ENCODE results near the gene HEATR9. TPM values are rescaled to one million over a fixed set of nuclear protein-coding genes. Genes with fewer than 3 reads are reported as not detected.

HEATR9 gene
- total and polyA plus RNA-seq, 2 of the 13 experiments (the other 11 are each of a cell fraction or from before 2014, with no cell fraction given), result not detected

GRCh38 chr17:35847633-35848373 is 20.9 kb downstream of the HEATR9 start:
- Histone ChIP-seq H3K27ac (ENCODE audit: extremely low read length, insufficient read depth, low read length) (peak overlapping the region; percentile 36), H3K9me3 (ENCODE audit: low read length) (no peaks in the 10 kb centered on the region), H3K9ac (ENCODE audit: insufficient read depth, low read depth, low read length) (no peak overlapping the region), H3K4me3 (replicated peaks in 1 of 3; ENCODE audit: insufficient read depth in 1 of 3, low read depth in 2 of 3, low read length in 3 of 3) (no peak overlapping the region), H2AFZ (ENCODE audit: low read length) (no peak overlapping the region), H3K4me1 (ENCODE audit: insufficient read depth, low read length) (peaks cover 20% of the 10 kb centered on the region), H4K20me1 (ENCODE audit: insufficient read depth, low read length) (0 out of 2 replicates have a peak, but pooled peaks cover 3% of the 10 kb centered on the region), H3K79me2 (ENCODE audit: insufficient read depth, low read length) (no peaks in the 10 kb centered on the region), H3K27me3 (ENCODE audit: control insufficient read depth in 1 of 2, insufficient read depth in 2 of 2, low read length in 2 of 2) (no peaks in the 10 kb centered on the region), H3K36me3 (replicated peaks in 1 of 2; ENCODE audit: control insufficient read depth in 1 of 2, insufficient read depth in 2 of 2, low read length in 2 of 2) (peaks cover 8 to 35% of the 10 kb centered on the region in 2 experiments), H3K4me2 (ENCODE audit: low read depth, low read length) (no peak overlapping the region)
- FAIRE-seq (no peak), ATAC-seq (no peak), DNase-seq (ENCODE audit: low spot score) (no peak)
- ChIA-PET CTCF (ENCODE audit: low intra/inter-chr PET ratio, low total read pairs) (no interaction called here), POLR2A (interaction anchor here (0.6 to 0.7 kb wide), 2 partner anchors 32 to 39 kb away, joined by 3 to 4 read pairs; partner anchors contain the start of gene TAF15)
- peak; percentile 16 for TF ChIP-seq RBM22 (optimal IDR thresholded peaks at IDR 0.05; ENCODE audit: low read length)
- TF ChIP-seq SMYD3 (CRISPR knock-in tag; IDR thresholded peaks at IDR 0.05), result no peak
- TF ChIP-seq ZFP1 (CRISPR knock-in tag; IDR thresholded peaks at IDR 0.05), result no peak
- peak; percentile 43; the same call in 1 of the 2 replicates for TF ChIP-seq POLR2AphosphoS5 (IDR thresholded peaks at IDR 0.05; ENCODE audit: low read depth, low read length)
- no peak for TF ChIP-seq TCF7L2 (IDR thresholded peaks at IDR 0.05; ENCODE audit: low read depth, low read length)
- TF ChIP-seq ZNF407 (CRISPR knock-in tag; IDR thresholded peaks at IDR 0.05; ENCODE audit: not compliant biosample characterization), result no peak
- TF ChIP-seq POLR2AphosphoS2 (IDR thresholded peaks at IDR 0.05; ENCODE audit: low read depth, low read length), result peak; percentile 56; the same call in 1 of the 2 replicates
- peak; percentile 31; the same call in 1 of the 2 replicates for TF ChIP-seq RARA (CRISPR knock-in tag; IDR thresholded peaks at IDR 0.05)
- TF ChIP-seq ZNF670 (CRISPR knock-in tag; IDR thresholded peaks at IDR 0.05; ENCODE audit: borderline replicate concordance), result no peak
- no peak for TF ChIP-seq NCOR1 (IDR thresholded peaks at IDR 0.05; ENCODE audit: borderline replicate concordance, low read length)
- no peak for TF ChIP-seq NCOA2 (CRISPR knock-in tag; IDR thresholded peaks at IDR 0.05)
- 0 out of 2 replicates have a peak, but pooled peaks have one; percentile 27 for TF ChIP-seq POLR2G (IDR thresholded peaks at IDR 0.05; ENCODE audit: low read depth, low read length)
- TF ChIP-seq HNF4A (CRISPR knock-in tag; IDR thresholded peaks at IDR 0.05), result 0 out of 2 replicates have a peak, but pooled peaks have one; percentile 5
- WGBS (ENCODE audit: low lambda C conversion rate), result 85% methylated on average over 4 of the region's 4 CpGs
- no TSS peak for BruUV-seq (replicated peaks)
- intact Hi-C loops (cut with micrococcal nuclease; ENCODE audit: unreplicated experiment) (no loop called here), in situ Hi-C loops (cut with HindIII; ENCODE audit: extremely low pct_ligation_motif_present, low pct_unique_long_range_greater_than_20kb) (no loop called here)

All from HepG2 (cell line).